WTC11 (cell line): ENCODE data around the gene BTBD7. TPM values are rescaled to one million over a fixed set of nuclear protein-coding genes. Genes with fewer than 3 reads are reported as not detected.

Experiments used
- ATAC-seq: fragments of 200-7000 bp; cut with Tn5 transposase; 2 replicates; pipeline ENCODE4 v1.10.0; 2021; ENCODE audit warnings: mild to moderate bottlenecking, moderate library complexity
- CTCF ChIA-PET: fragments of 300-600 bp; sonication (Branson Sonifier 250); formaldehyde crosslinking; loops from one replicate; lab custom pipeline; 2021; ENCODE audit warnings: antibody characterized with exemption; lab: Charles Lee
- POLR2A ChIA-PET: fragments of 350-600 bp; sonication (Branson Sonifier 250); formaldehyde crosslinking; loops from one replicate; lab custom pipeline; 2021; ENCODE audit warnings: antibody characterized with exemption; lab: Charles Lee
- DNase-seq: peaks from one replicate; pipeline ENCODE4 v3.0.0; 2021; ENCODE audit warnings: low spot score
- H3K27ac Mint-ChIP-seq: 2 replicates; pipeline ENCODE4 v1.8.0; 2021; ENCODE audit warnings: mixed read lengths
- H3K27me3 Mint-ChIP-seq: 2 replicates; pipeline ENCODE4 v1.8.0; 2021; ENCODE audit warnings: low read depth, mild to moderate bottlenecking, moderate library complexity, mixed read lengths
- H3K36me3 Mint-ChIP-seq: 2 replicates; pipeline ENCODE4 v1.8.0; 2021; ENCODE audit warnings: mixed read lengths
- H3K4me1 Mint-ChIP-seq: 2 replicates; pipeline ENCODE4 v1.8.0; 2022; ENCODE audit warnings: mixed read lengths
- H3K4me3 Mint-ChIP-seq: 2 replicates; pipeline ENCODE4 v1.8.0; 2021; ENCODE audit warnings: mild to moderate bottlenecking, moderate library complexity, mixed read lengths
- H3K9me3 Mint-ChIP-seq: 2 replicates; pipeline ENCODE4 v1.8.0; 2021; ENCODE audit warnings: mixed read lengths
- CBFB ChIP-seq: sonication (generic); formaldehyde crosslinking; IDR thresholded peaks from 2 replicates; pipeline ENCODE4 v1.8.1; 2022; ENCODE audit warnings: mild to moderate bottlenecking, low read depth, missing genetic modification reagents
- ELF4 ChIP-seq: sonication (generic); formaldehyde crosslinking; IDR thresholded peaks from 2 replicates; pipeline ENCODE4 v1.8.1; 2022; ENCODE audit warnings: low read depth, mild to moderate bottlenecking, moderate library complexity, missing genetic modification reagents
- FOXK1 ChIP-seq: sonication (generic); formaldehyde crosslinking; IDR thresholded peaks from 2 replicates; pipeline ENCODE4 v1.8.0; 2022; ENCODE audit warnings: mild to moderate bottlenecking, moderate library complexity, missing genetic modification reagents
- JUN ChIP-seq: sonication (generic); formaldehyde crosslinking; IDR thresholded peaks from 2 replicates; pipeline ENCODE4 v1.8.0; 2023; ENCODE audit warnings: mild to moderate bottlenecking, missing genetic modification reagents
- NFE2L1 ChIP-seq: sonication (generic); formaldehyde crosslinking; IDR thresholded peaks from 2 replicates; pipeline ENCODE4 v1.8.1; 2023; ENCODE audit warnings: missing genetic modification reagents
- NFYB ChIP-seq: sonication (generic); formaldehyde crosslinking; conservative IDR thresholded peaks from 2 replicates; pipeline ENCODE4 v1.8.0; 2022; ENCODE audit warnings: low read depth, missing genetic modification reagents
- NR1H2 ChIP-seq: sonication (generic); formaldehyde crosslinking; IDR thresholded peaks from 2 replicates; pipeline ENCODE4 v1.9.0; 2021; ENCODE audit warnings: mild to moderate bottlenecking, moderate library complexity, missing genetic modification reagents
- SMAD4 ChIP-seq: sonication (generic); formaldehyde crosslinking; IDR thresholded peaks from 2 replicates; pipeline ENCODE4 v1.8.0; 2022; ENCODE audit warnings: mild to moderate bottlenecking, missing genetic modification reagents
- SOX15 ChIP-seq: fragments of 250-450 bp; sonication (Bioruptor Pico); IDR thresholded peaks from 2 replicates; pipeline ENCODE4 v1.9.0; 2021; ENCODE audit warnings: mild to moderate bottlenecking
- ZBTB21 ChIP-seq: sonication (generic); formaldehyde crosslinking; IDR thresholded peaks from 2 replicates; pipeline ENCODE4 v1.8.1; 2023; ENCODE audit warnings: mild to moderate bottlenecking, missing genetic modification reagents, borderline replicate concordance
- ZNF416 ChIP-seq: fragments of 250-450 bp; sonication (Bioruptor Pico); IDR thresholded peaks from 2 replicates; pipeline ENCODE4 v1.9.0; 2021; ENCODE audit warnings: mild to moderate bottlenecking, inconsistent platforms
- total RNA-seq: library from RNA; stranded (reverse); gene quantifications from 3 replicates; pipeline ENCODE4 v1.2.3, GENCODE V29; 2021
- TF ChIP-seq, protein P1 (sequence below): fragments of 200-600 bp; IDR thresholded peaks from 2 replicates; pipeline ENCODE4 v1.8.0; 2022; ENCODE audit warnings: antibody characterized with exemption
- TF ChIP-seq, protein P2 (sequence below): sonication (generic); formaldehyde crosslinking; IDR thresholded peaks from 2 replicates; pipeline ENCODE4 v1.8.1; 2023; ENCODE audit warnings: mild to moderate bottlenecking, moderate library complexity, missing genetic modification reagents
- TF ChIP-seq, protein P3 (sequence below): fragments of 250-450 bp; sonication (Bioruptor Pico); IDR thresholded peaks from 2 replicates; pipeline ENCODE4 v1.8.0; 2021; ENCODE audit warnings: mild to moderate bottlenecking
- TF ChIP-seq, protein P4 (sequence below): sonication (generic); formaldehyde crosslinking; IDR thresholded peaks from 2 replicates; pipeline ENCODE4 v1.8.0; 2023; ENCODE audit warnings: missing genetic modification reagents
- TF ChIP-seq, protein P5 (sequence below): sonication (generic); formaldehyde crosslinking; IDR thresholded peaks from 2 replicates; pipeline ENCODE4 v1.8.0; 2023; ENCODE audit warnings: mild to moderate bottlenecking, missing genetic modification reagents
- TF ChIP-seq, protein P6 (sequence below): sonication (generic); formaldehyde crosslinking; IDR thresholded peaks from 2 replicates; pipeline ENCODE4 v1.8.1; 2022; ENCODE audit warnings: low read depth, missing genetic modification reagents, borderline replicate concordance
- TF ChIP-seq, protein P7 (sequence below): fragments of 250-450 bp; sonication (Bioruptor Pico); IDR thresholded peaks from 2 replicates; pipeline ENCODE4 v1.9.0; 2021; ENCODE audit warnings: mild to moderate bottlenecking, borderline replicate concordance

BTBD7 gene
- total RNA-seq, 1 experiment from 2014 or later, result 34.1 TPM

DNA sequence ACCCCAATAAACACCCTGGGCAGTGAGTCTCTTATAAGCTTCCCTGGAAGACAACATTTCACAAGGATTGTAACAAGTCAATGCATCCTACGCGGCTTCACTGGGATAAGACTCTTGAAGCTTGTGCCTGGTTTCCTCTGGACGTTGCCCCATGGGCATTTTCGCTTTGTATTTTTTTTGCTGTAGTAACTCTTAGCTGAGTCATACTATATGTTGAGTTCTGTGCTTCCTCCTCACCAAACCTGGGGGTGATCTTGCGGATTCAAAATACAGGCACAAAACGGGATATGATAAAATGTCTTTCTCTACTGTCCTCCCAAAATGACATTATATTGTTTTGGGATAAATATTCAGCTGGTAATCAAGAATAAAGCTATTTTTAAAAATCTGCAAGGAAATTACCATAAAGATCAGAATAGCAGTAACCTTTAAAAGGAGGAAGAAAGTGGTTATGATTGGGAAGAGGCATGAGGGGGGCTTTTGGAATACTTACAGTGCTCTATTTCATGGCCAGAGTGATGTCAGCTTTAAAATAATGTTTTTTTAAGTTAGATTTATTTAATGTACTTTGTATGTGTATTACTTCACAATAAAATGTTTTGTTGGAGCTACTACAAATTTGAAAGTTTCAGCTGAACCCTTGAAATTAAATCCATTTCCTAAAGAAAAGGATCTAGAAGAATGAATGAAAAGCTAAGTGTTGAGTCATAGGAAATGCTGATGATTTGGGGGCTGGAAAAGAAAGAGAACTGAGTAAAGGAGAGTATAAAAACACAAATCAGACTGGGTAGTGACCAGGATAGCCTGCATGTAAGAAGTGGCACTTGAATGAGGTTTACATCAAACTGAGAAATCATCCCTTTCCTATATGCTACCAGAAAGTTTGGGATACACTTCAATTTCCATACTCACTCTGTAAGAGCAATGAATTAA lies 14.7 kb downstream of the BTBD7 start (continued):
- TF ChIP-seq, protein P1, sequence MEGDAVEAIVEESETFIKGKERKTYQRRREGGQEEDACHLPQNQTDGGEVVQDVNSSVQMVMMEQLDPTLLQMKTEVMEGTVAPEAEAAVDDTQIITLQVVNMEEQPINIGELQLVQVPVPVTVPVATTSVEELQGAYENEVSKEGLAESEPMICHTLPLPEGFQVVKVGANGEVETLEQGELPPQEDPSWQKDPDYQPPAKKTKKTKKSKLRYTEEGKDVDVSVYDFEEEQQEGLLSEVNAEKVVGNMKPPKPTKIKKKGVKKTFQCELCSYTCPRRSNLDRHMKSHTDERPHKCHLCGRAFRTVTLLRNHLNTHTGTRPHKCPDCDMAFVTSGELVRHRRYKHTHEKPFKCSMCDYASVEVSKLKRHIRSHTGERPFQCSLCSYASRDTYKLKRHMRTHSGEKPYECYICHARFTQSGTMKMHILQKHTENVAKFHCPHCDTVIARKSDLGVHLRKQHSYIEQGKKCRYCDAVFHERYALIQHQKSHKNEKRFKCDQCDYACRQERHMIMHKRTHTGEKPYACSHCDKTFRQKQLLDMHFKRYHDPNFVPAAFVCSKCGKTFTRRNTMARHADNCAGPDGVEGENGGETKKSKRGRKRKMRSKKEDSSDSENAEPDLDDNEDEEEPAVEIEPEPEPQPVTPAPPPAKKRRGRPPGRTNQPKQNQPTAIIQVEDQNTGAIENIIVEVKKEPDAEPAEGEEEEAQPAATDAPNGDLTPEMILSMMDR, result no peak
- TF ChIP-seq NFE2L1 (CRISPR knock-in tag) (no peak), CBFB (CRISPR knock-in tag) (no peak), SMAD4 (no peak), NFYB (CRISPR knock-in tag) (no peak)
- TF ChIP-seq, protein P2, sequence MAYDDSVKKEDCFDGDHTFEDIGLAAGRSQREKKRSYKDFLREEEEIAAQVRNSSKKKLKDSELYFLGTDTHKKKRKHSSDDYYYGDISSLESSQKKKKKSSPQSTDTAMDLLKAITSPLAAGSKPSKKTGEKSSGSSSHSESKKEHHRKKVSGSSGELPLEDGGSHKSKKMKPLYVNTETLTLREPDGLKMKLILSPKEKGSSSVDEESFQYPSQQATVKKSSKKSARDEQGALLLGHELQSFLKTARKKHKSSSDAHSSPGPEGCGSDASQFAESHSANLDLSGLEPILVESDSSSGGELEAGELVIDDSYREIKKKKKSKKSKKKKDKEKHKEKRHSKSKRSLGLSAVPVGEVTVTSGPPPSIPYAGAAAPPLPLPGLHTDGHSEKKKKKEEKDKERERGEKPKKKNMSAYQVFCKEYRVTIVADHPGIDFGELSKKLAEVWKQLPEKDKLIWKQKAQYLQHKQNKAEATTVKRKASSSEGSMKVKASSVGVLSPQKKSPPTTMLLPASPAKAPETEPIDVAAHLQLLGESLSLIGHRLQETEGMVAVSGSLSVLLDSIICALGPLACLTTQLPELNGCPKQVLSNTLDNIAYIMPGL (CRISPR knock-in tag), result no peak
- TF ChIP-seq, protein P3, sequence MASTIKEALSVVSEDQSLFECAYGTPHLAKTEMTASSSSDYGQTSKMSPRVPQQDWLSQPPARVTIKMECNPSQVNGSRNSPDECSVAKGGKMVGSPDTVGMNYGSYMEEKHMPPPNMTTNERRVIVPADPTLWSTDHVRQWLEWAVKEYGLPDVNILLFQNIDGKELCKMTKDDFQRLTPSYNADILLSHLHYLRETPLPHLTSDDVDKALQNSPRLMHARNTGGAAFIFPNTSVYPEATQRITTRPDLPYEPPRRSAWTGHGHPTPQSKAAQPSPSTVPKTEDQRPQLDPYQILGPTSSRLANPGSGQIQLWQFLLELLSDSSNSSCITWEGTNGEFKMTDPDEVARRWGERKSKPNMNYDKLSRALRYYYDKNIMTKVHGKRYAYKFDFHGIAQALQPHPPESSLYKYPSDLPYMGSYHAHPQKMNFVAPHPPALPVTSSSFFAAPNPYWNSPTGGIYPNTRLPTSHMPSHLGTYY, result no peak
- TF ChIP-seq, protein P4, sequence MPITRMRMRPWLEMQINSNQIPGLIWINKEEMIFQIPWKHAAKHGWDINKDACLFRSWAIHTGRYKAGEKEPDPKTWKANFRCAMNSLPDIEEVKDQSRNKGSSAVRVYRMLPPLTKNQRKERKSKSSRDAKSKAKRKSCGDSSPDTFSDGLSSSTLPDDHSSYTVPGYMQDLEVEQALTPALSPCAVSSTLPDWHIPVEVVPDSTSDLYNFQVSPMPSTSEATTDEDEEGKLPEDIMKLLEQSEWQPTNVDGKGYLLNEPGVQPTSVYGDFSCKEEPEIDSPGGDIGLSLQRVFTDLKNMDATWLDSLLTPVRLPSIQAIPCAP (CRISPR knock-in tag), result no peak

DNA sequence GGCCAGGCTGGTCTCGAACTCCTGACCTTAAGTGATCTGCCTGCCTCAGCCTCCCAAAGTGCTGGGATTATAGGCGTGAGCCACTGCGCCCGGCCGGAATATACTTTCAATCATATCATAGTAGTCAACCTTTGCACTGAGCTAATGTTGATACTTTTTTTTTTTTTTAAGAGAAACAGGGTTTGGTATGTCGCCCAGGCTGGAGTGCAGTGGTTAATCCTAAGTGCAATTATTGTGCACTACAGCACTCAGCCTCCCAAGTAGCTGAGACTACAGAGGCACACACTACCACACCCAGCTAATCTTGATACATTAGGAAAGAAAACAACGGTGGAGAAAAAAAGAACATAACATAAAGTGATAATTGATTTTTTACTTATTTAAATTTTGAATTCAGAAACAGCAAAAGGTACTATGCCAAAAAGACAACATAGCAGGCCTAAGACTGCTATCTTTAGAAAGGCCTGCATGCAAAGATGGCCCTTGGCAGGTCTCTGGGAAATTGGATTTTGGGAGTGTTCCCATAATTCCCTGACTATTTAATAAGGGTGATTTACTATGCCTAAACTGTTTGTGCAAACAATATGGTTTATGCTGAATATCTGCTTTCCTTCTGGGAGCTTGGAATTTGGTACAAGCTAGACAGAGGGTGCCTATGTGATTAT lies 15.5 kb downstream of the BTBD7 start:
- Mint-ChIP-seq H3K27ac (peak overlapping the region; percentile 73; the same call in 1 of the 2 replicates), H3K27me3 (no peaks in the 10 kb centered on the region), H3K9me3 (peaks cover 5% of the 10 kb centered on the region), H3K4me1 (peaks cover 28% of the 10 kb centered on the region), H3K4me3 (no peak overlapping the region), H3K36me3 (0 out of 2 replicates have a peak, but pooled peaks cover 3% of the 10 kb centered on the region)
- DNase-seq (no peak), ATAC-seq (no peak)
- CTCF ChIA-PET, result interaction anchor here (1.0 kb wide), 1 partner anchor 110 kb away, joined by 3 read pairs; the partner anchor contains the start of genes GON7 and UBR7
- POLR2A ChIA-PET, result no interaction called here
- TF ChIP-seq JUN (CRISPR knock-in tag) (no peak), ELF4 (CRISPR knock-in tag) (no peak), SOX15 (CRISPR knock-in tag) (no peak), FOXK1 (CRISPR knock-in tag) (no peak), ZBTB21 (no peak), NR1H2 (CRISPR knock-in tag) (no peak), ZNF416 (CRISPR knock-in tag) (no peak)
- TF ChIP-seq, protein P5, sequence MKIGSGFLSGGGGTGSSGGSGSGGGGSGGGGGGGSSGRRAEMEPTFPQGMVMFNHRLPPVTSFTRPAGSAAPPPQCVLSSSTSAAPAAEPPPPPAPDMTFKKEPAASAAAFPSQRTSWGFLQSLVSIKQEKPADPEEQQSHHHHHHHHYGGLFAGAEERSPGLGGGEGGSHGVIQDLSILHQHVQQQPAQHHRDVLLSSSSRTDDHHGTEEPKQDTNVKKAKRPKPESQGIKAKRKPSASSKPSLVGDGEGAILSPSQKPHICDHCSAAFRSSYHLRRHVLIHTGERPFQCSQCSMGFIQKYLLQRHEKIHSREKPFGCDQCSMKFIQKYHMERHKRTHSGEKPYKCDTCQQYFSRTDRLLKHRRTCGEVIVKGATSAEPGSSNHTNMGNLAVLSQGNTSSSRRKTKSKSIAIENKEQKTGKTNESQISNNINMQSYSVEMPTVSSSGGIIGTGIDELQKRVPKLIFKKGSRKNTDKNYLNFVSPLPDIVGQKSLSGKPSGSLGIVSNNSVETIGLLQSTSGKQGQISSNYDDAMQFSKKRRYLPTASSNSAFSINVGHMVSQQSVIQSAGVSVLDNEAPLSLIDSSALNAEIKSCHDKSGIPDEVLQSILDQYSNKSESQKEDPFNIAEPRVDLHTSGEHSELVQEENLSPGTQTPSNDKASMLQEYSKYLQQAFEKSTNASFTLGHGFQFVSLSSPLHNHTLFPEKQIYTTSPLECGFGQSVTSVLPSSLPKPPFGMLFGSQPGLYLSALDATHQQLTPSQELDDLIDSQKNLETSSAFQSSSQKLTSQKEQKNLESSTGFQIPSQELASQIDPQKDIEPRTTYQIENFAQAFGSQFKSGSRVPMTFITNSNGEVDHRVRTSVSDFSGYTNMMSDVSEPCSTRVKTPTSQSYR (CRISPR knock-in tag), result no peak
- TF ChIP-seq, protein P6, sequence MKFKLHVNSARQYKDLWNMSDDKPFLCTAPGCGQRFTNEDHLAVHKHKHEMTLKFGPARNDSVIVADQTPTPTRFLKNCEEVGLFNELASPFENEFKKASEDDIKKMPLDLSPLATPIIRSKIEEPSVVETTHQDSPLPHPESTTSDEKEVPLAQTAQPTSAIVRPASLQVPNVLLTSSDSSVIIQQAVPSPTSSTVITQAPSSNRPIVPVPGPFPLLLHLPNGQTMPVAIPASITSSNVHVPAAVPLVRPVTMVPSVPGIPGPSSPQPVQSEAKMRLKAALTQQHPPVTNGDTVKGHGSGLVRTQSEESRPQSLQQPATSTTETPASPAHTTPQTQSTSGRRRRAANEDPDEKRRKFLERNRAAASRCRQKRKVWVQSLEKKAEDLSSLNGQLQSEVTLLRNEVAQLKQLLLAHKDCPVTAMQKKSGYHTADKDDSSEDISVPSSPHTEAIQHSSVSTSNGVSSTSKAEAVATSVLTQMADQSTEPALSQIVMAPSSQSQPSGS (CRISPR knock-in tag), result no peak
- TF ChIP-seq, protein P7, sequence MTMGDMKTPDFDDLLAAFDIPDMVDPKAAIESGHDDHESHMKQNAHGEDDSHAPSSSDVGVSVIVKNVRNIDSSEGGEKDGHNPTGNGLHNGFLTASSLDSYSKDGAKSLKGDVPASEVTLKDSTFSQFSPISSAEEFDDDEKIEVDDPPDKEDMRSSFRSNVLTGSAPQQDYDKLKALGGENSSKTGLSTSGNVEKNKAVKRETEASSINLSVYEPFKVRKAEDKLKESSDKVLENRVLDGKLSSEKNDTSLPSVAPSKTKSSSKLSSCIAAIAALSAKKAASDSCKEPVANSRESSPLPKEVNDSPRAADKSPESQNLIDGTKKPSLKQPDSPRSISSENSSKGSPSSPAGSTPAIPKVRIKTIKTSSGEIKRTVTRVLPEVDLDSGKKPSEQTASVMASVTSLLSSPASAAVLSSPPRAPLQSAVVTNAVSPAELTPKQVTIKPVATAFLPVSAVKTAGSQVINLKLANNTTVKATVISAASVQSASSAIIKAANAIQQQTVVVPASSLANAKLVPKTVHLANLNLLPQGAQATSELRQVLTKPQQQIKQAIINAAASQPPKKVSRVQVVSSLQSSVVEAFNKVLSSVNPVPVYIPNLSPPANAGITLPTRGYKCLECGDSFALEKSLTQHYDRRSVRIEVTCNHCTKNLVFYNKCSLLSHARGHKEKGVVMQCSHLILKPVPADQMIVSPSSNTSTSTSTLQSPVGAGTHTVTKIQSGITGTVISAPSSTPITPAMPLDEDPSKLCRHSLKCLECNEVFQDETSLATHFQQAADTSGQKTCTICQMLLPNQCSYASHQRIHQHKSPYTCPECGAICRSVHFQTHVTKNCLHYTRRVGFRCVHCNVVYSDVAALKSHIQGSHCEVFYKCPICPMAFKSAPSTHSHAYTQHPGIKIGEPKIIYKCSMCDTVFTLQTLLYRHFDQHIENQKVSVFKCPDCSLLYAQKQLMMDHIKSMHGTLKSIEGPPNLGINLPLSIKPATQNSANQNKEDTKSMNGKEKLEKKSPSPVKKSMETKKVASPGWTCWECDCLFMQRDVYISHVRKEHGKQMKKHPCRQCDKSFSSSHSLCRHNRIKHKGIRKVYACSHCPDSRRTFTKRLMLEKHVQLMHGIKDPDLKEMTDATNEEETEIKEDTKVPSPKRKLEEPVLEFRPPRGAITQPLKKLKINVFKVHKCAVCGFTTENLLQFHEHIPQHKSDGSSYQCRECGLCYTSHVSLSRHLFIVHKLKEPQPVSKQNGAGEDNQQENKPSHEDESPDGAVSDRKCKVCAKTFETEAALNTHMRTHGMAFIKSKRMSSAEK (CRISPR knock-in tag), result no peak
